Dedifferentiated amniotic fluid mesenchymal stem cell (primary cell): ENCODE measurements around the gene DNASE1L1.
"Not testable (repeated sequence)": the region's sequence is repeated elsewhere in the genome, so short reads cannot be mapped to it uniquely, and the experiment has no call there.

Experiments
- DNase-seq: peaks from one replicate; pipeline ENCODE4 v3.0.0-alpha.2; 2016; ENCODE audit errors: extremely low spot score

DNASE1L1 gene

DNA sequence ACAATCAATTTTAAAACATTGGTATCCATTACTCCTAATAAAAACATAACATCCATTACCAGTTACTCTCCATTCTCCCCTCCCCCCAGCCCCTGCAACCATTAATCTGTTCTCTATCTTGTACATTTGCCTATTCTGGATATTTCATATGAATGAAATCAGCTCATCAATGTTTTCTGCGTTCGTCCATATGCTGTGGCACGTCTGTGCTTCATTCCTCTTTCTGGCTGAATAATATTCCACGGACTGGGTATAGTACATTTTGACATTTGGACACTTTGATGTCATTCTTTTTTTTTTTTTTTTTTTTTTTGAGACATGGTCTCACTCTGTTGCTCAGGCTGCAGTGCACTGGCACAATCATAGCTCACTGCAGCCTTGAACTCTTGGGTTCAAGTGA lies 5.2 kb downstream of the DNASE1L1 start:
- DNase-seq, result no peak

DNA sequence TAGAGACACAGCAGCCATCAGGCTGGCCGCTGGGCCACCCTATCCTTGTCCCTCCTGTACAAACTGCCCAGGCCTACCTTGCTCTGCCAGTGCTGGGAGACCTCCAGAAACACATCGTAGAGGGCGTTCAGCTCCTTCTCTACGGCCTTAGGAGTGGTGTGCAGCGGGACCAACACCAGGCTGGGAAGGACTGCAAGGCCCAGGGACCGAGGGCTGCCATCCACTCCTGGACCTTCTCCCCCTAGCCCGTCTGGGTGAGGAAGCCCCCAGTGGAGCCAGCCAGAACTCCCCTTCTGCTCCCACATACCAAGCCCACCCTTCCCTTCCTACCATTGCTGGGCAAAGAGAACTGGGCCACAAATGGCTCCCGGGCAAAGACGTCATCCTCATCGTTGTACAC lies 5.9 kb downstream of the DNASE1L1 start:
- DNase-seq, result no peak

DNA sequence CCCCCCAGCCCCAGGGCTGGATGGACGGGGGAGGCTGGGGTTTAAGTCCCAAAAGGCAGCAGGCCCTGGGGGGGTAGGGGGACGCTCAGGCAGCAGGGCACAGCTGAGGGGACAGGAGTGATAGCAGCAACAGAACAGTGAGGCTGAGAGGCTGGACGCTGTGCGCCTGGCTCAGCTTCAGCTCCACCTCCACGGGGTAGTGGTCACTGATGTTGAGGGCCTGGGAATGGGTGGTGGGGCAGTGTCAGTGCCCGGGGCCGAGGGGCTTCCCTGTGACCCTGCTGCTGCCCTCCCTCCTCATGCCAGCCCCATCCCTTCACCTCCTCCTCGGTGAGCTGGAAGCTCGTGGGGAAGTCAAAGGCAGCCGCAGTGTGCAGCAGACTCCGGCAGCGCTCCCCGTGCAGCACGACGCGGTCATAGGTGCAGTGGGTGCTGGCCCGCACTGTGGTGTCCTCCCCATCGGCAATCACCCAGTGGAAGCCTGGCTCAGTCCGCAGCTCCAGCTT lies 6.4 kb downstream of the DNASE1L1 start:
- no peak for DNase-seq

DNA sequence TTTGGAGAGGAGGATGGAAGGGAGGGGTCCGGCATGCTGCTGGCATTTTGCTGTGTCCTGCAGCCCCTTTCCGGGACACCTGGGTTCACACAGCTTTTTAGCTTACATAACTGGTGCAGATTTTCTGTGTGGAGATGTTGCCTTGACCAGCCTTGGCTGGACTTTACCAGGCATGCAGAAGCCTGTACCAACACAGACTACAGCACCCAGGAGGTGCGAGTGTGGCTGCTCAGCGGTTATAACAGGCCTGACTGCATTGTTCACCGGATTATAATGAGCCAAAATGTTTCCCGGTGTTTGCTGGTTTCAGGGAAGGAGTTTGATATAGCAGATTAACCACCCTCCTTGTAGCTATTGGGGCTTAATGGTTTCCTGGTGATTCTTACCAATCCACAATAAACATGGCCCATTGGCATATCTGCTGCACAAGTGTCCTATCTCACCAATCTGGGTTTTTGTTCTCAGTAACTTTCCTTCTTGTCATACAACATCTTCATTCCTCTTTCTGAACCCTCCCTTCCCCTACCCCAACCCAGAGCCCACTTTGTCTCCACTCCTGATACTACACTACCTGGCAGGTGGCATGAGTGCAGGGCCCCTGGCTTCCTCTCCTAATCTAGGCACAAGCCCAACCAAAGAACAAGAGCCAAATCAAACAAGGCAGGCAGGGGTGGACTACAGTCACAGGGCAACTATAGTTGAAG lies 7.0 kb downstream of the DNASE1L1 start:
- DNase-seq, result no peak

DNA sequence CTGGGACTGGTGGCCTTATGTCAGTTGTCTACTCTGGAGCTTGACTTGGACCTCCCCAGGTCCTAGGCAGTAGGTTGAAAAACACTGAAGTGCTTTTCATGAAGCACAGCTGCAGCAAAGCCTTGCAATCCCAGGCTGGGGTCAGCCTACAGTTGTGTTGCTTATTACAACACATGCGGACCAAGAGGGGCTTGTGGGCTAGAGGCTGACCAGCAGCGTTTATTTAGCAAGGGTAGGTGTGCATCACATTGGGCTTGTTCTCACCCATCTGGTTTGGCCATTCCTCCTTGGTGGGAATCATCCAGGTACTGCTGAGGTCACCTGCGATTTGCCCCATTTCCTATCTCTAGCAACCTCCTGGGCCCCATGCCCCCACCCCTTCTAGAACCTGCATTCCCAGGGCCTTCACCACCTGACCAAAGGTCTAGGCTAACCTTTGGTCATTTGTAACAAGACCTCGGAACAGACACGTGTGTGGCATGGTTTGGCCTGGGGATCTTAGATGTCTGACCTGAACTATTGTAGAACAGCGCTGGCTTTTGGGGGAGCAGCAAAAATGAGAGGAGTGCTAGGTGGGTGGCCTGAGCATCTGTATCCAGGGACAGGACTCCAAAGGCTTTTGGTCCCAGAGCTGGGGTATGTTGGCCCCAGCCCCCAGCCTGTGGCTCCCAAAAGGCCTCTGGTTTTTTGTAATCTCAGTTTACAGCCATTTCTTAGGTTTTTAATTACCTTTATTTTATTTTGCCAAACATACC lies 7.8 kb downstream of the DNASE1L1 start:
- no peak for DNase-seq

DNA sequence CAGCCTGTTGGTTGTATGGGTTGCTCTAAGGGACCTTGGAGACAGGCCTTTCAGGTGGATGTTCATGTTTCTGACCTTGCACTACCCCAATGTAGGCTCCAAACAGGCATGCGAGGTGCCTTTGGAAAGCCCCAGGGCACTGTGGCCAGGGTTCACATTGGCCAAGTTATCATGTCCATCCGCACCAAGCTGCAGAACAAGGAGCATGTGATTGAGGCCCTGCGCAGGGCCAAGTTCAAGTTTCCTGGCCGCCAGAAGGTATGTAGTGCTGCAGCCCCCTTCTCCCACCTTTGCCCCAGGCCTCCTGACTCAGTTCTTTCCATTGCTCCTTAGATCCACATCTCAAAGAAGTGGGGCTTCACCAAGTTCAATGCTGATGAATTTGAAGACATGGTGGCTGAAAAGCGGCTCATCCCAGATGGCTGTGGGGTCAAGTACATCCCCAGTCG lies 8.7 kb downstream of the DNASE1L1 start:
- DNase-seq, result not testable (repeated sequence)

DNA sequence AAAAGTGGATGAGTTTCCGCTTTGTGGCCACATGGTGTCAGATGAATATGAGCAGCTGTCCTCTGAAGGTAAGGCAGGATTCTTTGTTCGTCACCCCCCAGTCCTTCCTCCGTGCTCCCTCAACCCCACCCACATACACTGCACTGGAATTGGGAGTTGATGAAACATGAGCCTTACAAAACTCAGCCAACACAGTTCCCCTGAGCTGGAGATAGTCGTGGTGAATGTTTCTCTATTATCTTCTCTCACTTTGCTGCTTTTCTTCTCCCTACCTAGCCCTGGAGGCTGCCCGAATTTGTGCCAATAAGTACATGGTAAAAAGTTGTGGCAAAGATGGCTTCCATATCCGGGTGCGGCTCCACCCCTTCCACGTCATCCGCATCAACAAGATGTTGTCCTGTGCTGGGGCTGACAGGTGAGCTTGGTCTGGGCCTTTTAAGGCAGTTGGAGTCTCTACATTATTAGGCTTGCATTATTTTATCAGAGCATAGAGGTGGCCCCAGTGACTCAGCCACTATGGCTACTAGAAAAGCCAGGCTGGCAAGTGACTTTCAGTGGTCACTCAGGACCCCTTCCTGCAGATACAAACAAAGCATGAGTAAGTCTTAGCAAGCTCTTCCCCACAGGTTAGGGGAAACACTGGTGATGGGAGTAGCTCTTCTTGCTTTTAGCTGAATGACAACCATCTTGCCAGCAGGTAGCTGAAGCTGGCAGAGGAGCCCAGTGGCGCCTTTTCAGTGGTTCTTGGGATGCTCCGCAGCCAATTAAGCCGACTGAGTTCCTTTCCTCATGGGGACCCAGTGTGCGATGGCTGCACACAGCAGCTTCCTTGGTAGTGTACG lies 9.3 kb downstream of the DNASE1L1 start:
- DNase-seq, result no peak

DNA sequence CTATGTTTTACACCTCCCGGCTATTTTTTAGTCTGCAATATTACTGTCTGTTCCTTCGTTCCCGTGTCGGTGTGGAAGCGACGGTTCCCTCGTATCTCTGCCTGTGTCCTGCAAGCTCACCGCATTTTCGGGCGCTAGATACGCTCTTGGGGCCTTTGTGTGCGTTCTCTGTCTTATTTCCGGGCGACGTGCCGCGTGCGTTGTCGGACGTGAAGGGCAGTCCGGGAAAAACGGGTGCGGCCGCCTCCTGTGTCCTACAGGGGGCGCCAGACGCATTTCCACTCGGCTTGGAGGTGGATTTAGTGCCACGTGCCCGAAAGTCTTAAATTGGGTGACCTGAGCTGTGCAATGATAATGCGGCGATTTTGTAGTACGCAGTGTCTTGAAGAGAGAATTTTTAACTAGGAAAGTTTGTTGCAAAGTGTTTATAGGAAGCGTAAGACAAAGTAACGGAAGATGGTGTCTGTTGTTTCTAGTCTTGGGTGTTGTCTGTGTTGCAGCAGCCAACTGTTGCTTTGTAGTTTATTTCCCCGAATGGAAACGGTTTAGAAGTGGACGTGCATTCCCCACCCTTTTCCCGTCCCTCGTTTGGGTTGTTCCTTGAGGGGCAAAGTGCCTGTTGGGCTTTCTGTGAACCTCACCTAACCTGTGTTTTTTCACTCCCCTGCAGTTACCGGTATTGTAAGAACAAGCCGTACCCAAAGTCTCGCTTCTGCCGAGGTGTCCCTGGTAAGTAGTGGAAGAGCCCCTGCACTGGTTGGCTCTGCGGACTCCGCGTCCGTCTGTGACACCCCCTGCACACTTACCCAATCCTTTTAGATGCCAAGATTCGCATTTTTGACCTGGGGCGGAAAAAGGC lies 10.2 kb downstream of the DNASE1L1 start:
- peak; percentile 66 for DNase-seq

DNA sequence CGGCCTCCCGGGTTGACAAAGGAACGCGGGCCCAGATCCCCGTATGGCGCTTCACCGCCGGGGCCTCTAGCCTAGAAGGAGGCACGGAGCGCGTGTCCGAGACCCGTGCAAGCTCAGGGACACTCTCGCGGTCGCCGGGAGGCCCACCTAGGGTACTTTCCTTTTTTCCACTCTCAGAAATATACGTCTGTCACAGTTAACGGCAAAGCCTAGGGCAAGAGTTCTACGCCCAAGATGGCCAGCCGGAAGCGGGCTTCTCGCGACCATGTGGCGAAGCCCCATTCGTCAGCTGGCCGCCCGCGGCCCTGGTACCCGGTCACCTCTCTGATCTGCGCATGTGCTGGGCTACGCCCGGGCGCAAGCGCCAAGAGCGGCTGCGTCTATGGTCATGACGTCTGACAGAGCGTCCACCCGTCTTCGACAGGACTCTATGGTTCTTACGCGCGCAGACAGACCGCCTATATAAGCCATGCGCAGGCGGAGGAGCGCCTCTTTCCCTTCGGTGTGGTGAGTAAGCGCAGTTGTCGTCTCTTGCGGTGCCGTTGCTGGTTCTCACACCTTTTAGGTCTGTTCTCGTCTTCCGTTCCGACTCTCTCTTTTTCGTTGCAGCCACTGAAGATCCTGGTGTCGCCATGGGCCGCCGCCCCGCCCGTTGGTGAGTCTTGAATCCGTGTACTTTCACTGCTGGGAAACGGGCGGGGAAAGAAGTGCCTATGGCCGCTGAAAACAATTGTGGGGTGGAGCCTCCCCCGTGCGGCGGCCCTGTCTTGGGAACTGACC lies 11.0 kb downstream of the DNASE1L1 start, which contains the start of gene RPL10:
Gene RPL10 (plus strand): TSS at position 490 of the 780 bp plus-strand sequence. CDS start 143 bp downstream, at position 633.
- DNase-seq, result peak; percentile 91

DNA sequence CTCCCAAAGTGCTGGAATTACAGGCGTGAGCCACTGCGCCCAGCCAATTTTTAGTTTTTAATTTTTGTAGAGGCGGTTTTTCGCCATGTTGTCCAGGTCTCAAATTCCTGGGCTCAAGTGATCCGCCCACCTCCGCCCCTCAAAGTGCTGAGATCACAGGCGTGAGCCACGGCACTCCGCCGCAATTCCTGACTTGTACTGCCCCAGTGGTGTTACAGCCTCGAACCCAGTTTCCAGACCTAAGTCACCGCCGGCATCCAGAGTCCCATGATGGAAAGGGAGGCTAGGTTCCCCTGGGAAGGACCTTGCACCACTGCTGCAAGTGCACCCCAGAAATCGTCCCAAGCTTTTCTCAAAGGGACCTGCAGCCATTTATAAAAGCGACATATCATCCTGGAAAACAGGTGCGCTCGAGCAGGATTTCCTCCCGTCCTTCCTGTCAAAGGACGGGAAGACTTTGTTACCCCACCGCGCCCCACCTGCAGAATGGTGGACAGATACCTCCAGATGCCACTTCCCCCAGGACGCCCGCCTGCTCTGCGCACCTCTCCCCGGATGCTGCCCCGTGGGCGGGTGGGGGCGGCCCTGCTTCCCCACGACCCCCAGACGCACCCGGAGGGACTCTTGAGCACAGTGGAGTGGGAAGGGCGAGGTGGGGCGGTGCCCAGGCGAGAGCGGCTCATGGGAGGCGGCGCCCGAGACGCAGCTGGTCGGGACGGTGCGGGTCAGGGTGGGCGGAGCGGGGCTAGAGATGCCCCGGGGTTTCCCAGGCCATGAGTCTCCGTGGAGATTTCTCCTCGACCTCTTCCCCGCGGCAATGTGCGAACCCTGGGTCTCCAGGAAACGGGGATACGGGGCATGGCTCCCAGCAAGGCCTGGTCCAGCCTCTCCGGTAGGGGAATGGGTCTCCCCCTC lies 11.8 kb downstream of the DNASE1L1 start:
- no peak for DNase-seq

DNA sequence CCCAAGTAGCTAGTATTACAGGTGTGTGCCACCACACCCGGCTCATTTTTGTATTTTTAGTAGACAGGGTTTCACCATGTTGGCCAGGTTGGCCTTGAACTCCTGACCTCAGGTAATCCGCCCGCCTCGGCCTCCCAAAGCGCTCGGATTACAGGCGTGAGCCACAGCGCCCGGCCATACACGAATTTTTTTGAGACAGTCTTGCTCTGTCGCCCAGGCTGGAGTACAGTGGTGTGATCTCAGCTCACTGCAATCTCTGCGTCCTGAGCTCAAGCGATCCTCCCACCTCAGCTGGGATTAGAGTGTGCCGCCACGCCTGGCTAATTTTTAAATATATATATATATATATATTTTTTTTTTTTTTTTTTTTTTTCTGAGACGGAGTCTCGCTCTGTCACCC lies 12.7 kb downstream of the DNASE1L1 start:
- not testable (repeated sequence) for DNase-seq

DNA sequence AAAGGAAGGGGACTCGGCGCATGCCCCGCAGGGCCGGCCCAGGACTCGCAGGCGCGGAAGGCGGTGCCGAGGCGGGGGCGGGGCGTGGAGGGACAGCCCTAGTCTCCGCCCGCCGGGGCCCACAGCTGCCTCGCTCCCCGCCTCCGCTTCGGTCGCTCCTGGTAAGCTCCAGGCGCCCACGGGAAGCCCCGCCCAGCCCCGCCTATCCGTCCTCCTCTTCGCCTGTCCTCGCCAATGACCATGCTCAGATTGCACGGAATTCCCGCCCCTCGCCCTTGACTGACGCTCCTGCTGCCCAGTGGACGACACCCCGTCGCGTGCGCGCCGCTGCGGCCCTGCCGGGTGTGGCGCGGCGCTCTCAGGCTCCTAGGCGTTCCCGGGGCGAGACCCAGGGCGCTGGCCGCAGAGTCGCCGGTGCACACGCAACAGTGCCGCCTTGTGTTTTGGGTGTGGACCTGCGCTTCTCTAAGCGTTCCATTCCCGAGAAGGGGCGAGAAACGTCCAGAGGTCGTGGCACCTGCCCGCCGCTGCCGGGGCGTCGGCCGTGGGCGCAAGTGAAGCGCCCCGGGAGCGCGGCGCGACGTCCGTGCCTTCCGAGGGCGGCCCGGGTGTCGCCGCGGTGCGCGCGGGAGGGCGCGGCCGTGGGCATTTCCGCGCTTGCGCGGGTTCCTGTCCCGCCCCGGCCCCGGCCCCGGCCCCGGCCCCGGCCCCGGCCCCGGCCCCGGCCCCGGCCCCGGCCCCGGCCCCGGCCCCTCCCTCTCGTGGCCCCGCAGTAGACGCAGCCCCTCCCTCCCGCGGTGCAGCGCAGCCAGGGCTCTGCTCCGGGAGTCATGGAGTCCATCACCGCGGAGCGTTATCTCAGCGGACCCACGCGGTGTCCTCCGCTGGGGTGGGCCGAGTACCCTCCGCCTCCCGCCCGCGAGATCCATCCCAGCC lies 19.0 kb downstream of the DNASE1L1 start:
- not testable (repeated sequence) for DNase-seq

DNA sequence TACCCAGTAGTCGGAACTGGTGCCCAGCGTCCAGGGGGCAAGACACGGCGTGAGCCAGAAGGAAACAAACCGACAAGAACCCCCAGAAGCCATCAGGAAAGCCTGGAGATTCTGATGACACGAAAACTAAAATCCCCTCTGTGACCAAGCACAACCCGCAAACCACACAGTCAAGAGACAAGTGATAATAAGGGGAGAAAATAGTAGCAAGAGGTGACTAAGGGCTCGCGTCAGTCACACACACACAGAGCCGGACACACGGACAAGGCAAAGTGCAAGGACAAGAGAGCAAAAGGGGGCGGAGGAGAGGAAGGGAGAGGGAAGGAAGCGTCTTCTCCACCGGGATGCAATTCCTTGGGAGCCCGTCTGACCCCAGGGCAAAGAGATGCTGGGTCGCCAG lies 20.4 kb downstream of the DNASE1L1 start:
- DNase-seq, result not testable (repeated sequence)

DNA sequence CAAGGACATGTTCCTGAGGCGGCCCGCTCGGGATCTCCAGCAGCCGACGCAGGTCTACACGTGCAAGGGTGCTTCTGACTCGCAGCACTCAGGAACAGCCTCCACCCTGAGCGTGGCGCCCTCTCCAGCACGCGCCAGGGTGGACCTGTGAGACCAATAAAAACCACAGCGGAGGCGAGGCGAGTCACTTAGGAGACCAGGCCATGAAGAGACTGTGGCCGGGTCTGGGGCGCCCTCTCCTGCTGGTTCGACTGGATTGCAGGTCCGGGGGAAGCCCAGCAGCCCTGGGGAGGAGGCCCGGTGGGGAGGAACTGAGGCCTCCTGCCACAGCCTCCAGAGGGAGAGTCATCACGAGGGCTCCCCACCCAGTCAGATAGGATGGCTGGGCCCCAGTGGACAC lies 21.0 kb downstream of the DNASE1L1 start:
- not testable (repeated sequence) for DNase-seq

DNA sequence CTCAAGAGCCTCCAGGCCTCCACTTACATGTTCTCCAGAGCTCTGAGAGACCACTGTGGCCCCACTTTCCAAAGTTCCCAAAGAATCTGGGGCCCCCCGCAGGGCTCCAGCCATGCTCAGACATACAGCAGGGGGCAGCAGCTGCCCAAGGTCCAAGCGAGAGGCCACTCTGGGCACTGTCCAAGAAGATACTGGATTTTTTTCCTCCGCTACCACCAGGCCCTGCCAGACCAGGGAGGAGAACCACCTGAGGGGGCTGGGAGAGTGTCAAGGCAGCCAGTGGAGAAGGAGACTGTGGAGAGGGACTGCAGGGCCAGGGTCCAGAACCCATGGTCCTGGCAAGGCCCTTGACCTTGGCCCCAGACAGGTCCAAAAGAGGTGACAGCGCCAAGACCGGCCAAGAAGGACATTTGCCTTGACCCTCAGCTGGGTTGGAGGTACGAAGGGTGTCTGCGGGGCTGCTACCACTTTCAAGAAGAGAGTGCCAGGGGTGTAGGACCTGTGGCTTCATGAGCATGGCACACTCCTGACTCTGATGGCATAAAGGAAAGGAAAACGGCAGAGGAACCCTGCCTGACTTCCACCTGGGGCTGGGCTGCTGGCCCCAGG lies 24.7 kb downstream of the DNASE1L1 start:
- DNase-seq, result no peak

DNA sequence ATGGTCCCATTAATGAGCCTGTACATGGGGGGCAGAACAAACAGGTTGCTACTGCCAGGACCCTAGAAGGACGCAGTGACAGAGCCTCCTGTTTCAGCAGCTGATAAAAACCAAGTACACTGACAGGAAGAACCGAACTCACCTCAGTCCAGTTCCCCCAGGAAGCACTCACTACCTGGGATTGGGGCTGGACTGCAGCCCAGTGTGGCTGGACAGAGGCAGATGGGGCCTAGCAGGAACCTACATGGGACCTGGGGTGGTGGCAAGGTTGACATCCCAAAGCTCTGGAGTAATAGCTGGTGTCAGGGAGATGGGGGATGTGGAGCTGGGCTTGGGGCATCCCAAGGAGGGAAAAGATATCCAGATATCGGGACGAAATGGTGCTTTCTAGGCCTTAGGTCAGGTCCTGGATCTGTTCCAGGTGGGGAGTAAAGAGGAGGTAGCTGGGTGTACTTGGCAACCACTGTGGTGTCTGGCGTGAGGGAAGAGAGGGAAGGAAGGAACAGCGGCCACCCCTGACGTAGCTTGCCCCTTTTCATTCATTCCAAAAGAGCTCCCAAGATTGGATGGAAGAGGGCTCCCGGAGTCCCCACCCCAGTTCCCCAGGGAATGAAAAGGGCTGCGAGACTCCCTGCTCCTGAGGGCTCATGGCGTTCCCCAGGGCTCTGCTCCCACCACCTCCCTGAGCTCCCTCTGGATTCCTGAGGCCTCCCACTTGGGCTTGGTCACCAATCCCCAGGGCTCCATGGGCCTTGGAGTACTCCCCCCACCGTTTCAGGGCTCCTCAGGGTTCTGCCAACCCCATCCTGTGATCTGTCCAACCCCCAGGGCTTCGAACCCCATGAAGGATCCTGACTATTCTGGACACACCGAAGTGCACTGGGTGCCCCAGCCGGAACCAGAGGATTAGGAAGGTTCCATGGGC lies 25.4 kb downstream of the DNASE1L1 start:
- DNase-seq, result no peak
